Stimulated activated CD4-positive, alpha-beta T cell treated with anti-CD3 and anti-CD28 coated beads, Interleukin-15, amount 100 ng/mL, for 1 hour (primary cell): ENCODE measurements around the gene ZCCHC8.
"Not testable (repeated sequence)": the region's sequence is repeated elsewhere in the genome, so short reads cannot be mapped to it uniquely, and the experiment has no call there.

ENCODE experiments used
- DNase-seq, 2 donors: peaks; one replicate each; pipeline ENCODE4 v3.0.0-alpha.2; 2020; ENCODE audit warnings: low read depth in 1 of 2, low spot score in 1 of 2

The ZCCHC8 gene

DNA sequence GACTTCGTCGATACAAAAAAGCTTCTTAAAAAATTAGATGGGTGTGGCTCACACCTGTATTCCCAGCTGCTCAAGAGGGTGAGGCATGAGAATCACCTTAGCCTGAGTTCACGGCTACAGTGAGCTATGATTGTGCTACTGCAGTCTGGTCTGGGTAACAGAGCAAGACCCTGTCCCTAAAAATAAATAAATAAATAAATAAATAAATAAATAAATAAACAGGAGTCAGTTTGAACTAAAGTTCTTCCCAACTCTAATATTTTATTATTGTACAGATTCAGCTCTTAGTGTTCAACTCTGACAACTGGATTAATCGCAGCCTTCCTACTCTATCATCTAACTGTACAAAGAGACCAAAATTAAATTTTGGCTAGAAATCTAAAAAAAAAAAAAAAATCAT is 65.5 kb downstream of the ZCCHC8 start:
- DNase-seq, result no peak

DNA sequence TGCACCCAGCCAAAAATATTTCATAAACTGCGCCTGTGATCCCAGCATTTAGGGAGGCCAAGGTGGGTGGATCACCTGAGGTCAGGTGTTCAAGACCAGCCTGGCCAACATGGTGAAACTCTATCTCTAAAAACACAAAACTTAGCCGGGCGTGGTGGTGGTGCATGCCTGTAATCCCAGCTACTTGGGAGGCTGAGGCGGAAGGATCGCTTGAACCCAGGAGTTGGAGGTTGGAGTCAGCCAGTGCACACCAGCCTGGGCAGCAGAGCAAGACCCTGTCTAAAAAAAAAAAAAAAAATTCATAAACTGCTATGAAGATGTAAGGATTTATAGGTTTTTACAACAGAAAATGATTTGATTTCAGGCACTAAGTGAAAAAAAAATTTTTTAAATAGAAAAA is 71.7 kb downstream of the ZCCHC8 start:
- DNase-seq, result not testable (repeated sequence)

DNA sequence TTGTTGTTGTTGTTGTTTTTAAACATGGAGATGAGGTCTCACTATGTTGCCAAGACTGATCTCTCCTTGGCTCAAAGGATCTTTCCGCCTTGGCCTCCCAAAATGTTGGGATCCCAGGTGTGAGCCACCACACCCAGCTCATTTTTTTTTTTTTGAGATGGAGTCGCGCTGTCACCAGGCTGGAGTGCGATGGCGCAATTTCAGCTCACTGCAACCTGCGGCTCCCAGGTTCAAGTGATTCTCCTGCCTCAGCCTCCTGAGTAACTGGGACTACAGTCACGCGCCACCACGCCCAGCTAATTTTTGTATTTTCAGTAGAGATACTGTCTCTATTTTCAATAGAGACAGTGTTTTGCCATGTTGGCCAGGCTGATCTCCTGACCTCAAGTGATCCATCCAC is 73.3 kb downstream of the ZCCHC8 start:
- DNase-seq, result no peak

DNA sequence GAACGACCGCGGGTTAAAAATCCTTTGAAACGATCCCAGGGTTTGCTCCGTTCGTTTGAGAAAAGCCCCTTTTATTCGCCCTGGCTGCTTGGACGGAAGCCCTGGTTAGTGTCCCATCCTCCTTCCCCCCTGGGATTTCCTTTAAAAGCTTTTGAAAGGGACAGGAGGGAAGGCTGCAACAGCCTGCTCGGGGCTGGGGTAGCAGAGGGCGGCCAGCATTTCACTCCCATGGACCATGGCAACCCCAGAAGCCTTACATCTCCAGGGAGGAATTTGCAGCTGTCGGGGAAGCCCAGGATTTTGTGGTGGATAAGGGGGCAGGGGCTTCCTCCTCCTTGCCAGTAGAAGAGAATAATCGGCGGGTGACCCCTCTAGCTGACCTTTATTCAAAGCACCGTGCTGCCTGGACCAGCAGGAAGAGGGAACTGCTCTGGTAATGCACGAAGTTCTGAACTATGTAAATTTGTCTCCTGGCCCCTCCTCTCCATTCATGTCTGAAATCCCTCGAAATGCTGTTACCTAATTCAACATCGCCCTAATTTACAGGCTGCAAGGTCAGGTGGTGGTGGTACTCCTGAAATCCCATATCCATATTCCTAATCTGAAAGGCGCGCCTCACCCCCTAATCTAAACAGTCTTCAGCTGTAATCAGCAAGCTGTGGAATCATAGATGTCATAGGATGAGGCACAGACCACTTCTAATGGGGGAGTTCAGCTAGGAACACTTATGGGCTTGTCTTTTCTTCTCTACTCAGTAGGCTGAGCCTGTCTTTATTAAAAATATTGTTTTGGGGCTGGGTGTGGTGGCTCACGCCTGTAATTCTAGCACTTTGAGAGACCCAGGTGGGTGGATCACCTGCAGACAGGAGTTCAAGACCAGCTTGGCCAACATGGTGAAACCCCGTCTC is 77.2 kb downstream of the ZCCHC8 start:
- no peak for DNase-seq

DNA sequence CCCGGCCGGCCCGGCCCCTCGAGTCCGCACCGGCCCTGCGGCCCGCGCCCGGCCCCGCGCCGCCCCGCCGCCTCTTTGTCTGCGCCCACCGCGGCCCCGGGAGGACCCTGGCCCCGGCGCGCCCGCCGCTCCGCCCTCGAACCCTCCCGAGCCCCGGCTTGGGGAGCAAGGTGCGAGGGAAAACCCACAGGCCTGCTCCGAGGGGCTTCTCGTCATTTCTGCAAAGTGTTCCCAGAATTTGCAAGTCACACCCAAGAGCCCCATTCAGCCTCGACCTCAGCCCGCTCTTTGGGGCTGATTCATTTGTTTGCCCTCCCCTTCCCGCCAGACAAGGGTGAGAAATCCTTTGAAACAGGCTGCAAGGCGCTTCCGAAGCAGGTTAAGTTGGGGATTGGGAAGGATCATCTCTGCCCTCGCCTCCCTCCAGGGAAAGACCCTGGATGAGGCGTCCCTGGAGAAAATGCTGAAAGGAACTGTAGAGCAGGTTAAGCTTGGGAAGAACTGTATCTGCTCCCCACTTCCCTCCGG is 77.9 kb downstream of the ZCCHC8 start:
- peak in 1 of 2 donors; percentile 27 for DNase-seq

DNA sequence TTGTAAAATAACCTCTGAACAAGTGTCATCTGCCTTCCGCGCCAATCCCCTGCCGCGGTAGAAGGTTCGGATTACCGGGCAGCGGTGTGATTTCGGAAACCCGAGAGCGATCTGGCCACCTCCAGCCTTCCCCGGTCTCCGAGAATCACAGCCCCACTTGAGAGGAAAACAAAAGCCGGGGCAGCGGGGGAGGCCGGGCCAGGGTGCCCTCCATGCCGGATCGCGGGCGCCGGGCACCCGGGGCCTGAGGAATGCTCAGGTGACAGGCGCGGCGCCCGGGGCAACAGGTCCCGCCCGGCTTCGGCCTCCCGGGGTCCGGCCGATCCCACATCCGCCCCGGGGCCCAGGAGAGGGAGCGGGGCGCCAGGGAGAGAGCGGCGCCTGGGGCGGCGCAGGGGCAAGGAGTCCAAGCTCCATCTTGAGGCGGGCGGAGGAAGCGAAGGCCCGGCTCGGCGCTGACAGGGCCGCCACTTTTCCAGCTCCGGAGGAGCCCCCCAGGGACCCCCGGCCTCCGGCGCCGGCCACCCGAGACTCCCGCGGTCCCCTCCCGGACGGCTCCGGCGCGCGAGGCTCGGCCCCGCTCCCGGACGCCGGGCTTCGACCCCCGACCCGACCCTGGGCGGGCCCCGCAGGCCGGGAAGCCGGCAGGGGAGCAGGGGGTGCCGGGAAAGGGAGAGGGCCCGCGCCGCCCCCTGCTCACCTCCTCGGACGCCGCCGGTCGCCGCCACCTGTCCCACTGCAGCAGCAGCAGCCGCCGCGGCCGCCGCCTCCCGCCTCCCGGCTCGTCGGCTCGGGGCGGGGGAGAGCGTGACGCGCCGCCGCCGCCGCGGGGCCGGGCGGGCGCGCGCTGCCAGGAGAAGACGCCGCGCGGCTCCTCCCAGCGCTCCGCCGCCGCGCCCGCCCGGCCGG is 78.7 kb downstream of the ZCCHC8 start, which contains the start of gene CLIP1:
Gene CLIP1 (minus strand): TSS at position 849 of the 909 bp plus-strand sequence. CDS start 42,217 bp downstream, outside the sequence.
- peak; percentile 21 to 48 for DNase-seq
